ENCODE data around the gene CNN1.

The CNN1 gene

GRCh38 chr19:11549386-11549953 lies 10.8 kb downstream of the CNN1 start:
- no peak for TF ChIP-seq CTCF (IDR thresholded peaks at IDR 0.05; ENCODE audit: extremely low read depth, missing control alignments)
- DNase-seq (ENCODE audit: low spot score): peak; percentile 3

GRCh38 chr19:11550265-11550664 lies 11.6 kb downstream of the CNN1 start:
- no peak for DNase-seq (ENCODE audit: low spot score)
- no peak for TF ChIP-seq CTCF (IDR thresholded peaks at IDR 0.05; ENCODE audit: extremely low read depth, missing control alignments)

- TF ChIP-seq CTCF (IDR thresholded peaks at IDR 0.05; ENCODE audit: extremely low read depth, missing control alignments): peak; percentile 13
- no peak for DNase-seq (ENCODE audit: low spot score)
Measured at GRCh38 chr19:11551603-11552235, 13.1 kb downstream of the CNN1 start.

GRCh38 chr19:11552666-11553372 lies 14.2 kb downstream of the CNN1 start:
- DNase-seq (ENCODE audit: low spot score): no peak
- TF ChIP-seq CTCF (IDR thresholded peaks at IDR 0.05; ENCODE audit: extremely low read depth, missing control alignments): no peak

GRCh38 chr19:11554160-11554559 lies 15.5 kb downstream of the CNN1 start:
- no peak for TF ChIP-seq CTCF (IDR thresholded peaks at IDR 0.05; ENCODE audit: extremely low read depth, missing control alignments)
- DNase-seq (ENCODE audit: low spot score): no peak

GRCh38 chr19:11555246-11555645 lies 16.6 kb downstream of the CNN1 start:
- no peak for TF ChIP-seq CTCF (IDR thresholded peaks at IDR 0.05; ENCODE audit: extremely low read depth, missing control alignments)
- no peak for DNase-seq (ENCODE audit: low spot score)
